Adipose tissue (tissue), 3 donors: ENCODE measurements around the gene RALGAPA2. TPM values are rescaled to one million over a fixed set of nuclear protein-coding genes. Genes with fewer than 3 reads are reported as not detected.

Experiments used
- H3K27ac ChIP-seq: one replicate; pipeline ENCODE4 v1.5.1; 2013; ENCODE audit warnings: low read depth, low read length
- WGBS, 3 donors: extraction: QIAGEN DNeasy Blood & Tissue Kit; methylation state at CpG; one replicate each; pipeline ENCODE4 v1.1.7; 2013; 5-methylcytosine and 5-hydroxymethylcytosine counted together
- polyA plus RNA-seq, 3 donors: library from polyadenylated mRNA; stranded (reverse); fragments of 200-250 nt; gene quantifications; one replicate each; pipeline ENCODE4 v1.2.3, GENCODE V29; 2013
- donor health status: healthy with polysubstance abuse.
- donor health status: Bipolar disorder and iron deficiency.
- donor health status: healthy.

Gene RALGAPA2
- polyA plus RNA-seq, 3 donors, result 12.3 to 21.7 (median 12.6) TPM

DNA sequence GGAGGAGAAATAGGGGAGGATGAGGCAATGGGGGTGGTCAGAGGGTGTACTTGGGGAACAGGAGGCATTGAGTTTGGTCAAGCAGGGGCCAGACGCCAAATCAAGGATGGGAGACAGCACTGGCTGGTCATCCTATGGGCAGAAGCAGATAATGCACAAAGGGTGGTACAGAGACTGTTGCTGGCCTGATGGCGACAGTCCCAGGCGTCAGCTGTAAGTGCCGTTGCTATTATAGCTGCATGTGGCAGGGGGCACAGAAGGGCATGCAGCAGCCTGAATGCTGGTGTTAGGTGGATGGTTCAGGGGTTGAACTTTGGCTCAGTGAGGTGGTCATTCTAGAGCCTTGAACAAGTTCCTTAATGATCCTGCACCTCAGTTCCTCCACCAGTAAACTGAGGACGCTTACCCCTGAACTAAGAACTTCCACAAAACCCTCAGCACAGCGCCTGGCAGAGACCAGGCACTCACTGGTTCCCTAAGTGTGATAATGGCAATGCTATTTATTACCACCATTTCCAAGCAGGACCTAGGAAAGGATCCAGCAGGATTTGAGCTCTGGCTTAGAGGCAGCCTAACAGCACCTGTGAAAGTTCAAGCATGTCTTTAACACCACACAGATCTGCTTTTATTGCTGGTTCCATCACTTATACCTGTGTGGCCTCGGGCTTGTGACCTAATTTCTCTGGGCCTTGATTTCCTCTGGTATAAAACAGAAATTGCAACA, 181.9 kb downstream of the RALGAPA2 start:
- H3K27ac ChIP-seq, result no peak overlapping the region
- WGBS, 3 donors, result 92 to 95% (median 92%) methylated on average over 7 of the region's 7 CpGs

GRCh38 chr20:20529597-20529996, 182.8 kb downstream of the RALGAPA2 start:
- H3K27ac ChIP-seq, result no peak overlapping the region
- WGBS, 3 donors, result 97 to 98% (median 97%) methylated on average over 4 of the region's 4 CpGs

- H3K27ac ChIP-seq, result no peak overlapping the region
- 63 to 80% (median 63%) methylated on average over 3 of the region's 3 CpGs for WGBS, 3 donors
These were observed 183.6 kb downstream of the RALGAPA2 start for GRCh38 chr20:20528861-20529260.

DNA sequence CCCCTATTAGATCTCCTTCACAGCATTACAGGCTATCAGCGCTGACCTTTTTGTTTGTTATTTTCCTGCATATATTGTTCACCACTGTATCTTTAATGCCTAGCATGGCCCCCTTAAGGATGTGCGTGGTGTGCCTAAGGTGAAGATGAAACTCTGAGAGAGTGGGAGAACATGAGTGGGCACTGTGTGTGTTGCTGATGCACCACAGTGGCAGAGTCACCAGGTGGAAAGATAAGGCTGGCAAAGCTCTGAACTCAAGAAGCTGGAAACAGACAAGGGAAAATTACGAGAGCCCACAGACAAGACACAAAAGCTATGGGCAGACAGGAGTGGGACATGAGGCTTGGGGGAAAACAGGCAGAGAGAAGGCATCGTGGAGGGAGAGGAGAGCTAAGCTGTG, 184.8 kb downstream of the RALGAPA2 start:
- WGBS, 3 donors, result 98 to 100% (median 99%) methylated on average over 4 of the region's 4 CpGs
- H3K27ac ChIP-seq, result no peak overlapping the region

DNA sequence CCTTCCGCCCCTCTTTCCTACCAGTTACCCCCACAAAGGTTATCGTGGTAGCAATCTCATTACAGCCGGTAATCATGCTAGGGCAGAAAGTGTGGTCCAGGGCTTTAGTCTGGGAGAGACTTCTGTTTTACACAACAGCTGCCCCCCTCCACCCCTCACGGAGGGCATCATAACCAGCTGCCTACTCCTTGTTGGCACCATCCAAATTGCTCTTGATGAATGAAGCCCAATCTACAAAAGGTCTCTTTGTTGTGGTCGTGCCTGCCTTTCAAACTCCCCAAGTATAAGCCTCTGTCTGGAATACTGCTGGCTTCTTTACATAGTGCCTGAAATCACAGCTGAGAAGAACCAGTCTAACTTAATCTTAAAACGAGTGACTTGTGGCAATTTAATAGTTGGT, 186.7 kb downstream of the RALGAPA2 start:
- 85 to 93% (median 90%) methylated on average over 6 of the region's 6 CpGs for WGBS, 3 donors
- H3K27ac ChIP-seq, result no peak overlapping the region

DNA sequence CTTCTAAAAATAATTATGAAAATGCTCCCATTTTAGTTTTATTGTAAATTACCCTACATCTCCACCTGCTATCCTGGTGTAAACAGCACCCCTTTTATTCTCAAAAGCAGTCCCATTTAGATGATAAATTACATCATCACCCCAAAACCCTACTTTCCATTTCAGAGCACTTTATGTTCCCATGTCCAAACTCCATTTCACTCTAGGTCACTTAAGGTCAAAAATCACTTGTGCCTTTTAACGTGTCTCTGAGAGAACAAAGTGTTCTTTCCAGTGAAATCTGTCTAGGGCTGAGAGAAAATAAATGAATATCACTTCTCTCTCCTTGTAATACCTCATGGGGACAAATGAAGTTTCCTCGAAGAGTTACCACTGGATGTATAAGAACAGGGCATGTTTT, 187.2 kb downstream of the RALGAPA2 start:
- 56 to 67% (median 56%) methylated on average over 2 of the region's 2 CpGs for WGBS, 3 donors
- no peak overlapping the region for H3K27ac ChIP-seq

DNA sequence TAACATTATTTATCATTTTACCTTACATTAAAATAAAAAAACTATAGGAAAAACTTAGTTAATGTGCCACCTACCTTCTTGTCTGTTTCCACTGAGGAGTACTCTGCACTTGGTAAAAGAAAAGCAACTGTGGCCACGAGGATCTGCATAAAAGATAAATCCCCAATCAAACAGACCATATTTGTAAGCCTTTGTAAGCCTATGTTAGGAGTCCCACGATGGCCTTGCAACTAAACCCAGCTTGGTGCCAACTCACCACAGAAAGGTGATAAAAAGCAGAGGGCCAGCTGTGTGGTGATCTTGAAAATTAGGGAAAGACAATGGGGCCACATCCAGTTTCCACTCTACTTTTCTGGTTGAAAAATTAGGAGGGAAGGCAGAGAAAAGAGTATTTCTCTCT, 187.7 kb downstream of the RALGAPA2 start:
- no peak overlapping the region for H3K27ac ChIP-seq
- 31 to 86% (median 85%) methylated on average over 2 of the region's 2 CpGs for WGBS, 3 donors

- WGBS, 3 donors, result 88 to 100% (median 97%) methylated on average over 1 of the region's 1 CpG
- no peak overlapping the region for H3K27ac ChIP-seq
These were observed 190.7 kb downstream of the RALGAPA2 start for GRCh38 chr20:20521736-20522135.

DNA sequence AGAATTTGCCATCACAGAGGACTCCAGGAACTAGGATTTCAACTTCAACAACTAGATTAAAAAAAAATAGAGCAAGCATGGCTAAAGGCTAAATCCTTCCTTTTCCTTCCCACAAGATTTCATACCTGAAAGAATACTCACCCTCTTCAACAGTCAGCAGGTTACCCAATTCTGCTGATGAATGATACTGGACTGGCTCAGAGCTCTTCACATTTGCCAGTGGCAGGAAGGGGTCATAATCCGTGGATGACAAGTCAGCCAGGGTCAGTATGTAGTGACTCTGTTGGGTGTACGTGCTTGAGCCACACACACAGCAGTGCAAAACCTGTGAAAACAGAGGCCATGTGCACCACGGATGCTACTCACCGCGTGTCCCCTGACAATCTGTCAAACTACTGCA, 191.7 kb downstream of the RALGAPA2 start:
- WGBS, 3 donors, result 92 to 99% (median 95%) methylated on average over 5 of the region's 5 CpGs
- H3K27ac ChIP-seq, result no peak overlapping the region

DNA sequence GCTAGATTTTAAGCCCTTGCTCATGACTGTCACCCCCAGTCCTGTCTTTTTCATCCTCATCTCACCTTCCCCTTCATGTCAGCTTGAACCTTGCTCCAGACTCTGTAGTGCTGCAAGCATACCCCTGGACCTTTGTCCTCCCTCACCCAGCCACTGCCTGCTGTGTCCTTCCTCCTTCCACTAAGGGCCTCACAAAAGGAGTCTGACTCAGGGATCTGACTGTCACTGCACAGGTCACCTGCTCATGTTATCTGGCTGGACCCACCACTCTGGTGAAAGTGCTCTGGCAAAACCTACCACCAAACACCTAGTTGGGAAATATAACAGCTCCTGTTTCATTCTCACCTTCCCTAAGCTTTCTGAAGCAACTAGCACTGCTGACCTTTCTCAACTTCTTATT, 193.2 kb downstream of the RALGAPA2 start:
- H3K27ac ChIP-seq, result no peak overlapping the region

DNA sequence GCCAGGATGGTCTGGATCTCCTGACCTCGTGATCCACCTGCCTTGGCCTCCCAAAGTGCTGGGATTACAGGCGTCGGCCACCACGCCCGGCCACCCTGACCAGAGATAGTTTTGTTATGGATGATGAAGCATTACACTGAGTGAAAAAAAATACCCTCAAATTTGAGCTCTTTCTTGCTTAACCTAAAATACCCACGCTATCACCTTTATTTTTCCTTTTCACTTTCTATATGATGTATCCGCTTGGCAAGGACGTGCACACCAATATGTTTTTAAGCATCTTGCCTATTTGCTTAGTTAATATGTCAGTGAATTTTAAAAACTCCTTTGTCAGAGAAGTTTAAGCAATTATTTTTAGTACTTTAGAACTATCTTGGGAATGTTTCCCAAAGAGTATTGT, 194.2 kb downstream of the RALGAPA2 start:
- 90 to 97% (median 94%) methylated on average over 8 of the region's 8 CpGs for WGBS, 3 donors
- no peak overlapping the region for H3K27ac ChIP-seq

DNA sequence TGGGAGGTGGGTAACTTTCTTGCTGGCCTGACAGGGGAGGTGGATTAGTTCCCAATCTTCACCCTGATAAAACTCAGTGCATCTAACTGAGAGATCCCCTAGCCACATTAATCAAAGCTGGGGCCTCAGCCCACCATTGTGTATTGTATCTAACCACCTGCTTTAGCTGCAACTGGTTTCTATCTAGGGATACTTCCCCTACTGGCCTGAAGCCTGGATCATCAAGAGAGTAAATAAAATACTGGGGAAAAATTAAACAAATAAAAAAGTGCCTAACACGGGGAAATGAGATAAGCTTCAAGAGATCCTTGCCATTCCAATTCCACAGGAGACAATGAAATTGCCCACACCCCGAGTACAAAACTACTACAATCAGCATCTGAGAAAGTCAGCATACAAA, 195.1 kb downstream of the RALGAPA2 start:
- 19 to 88% (median 71%) methylated on average over 2 of the region's 2 CpGs for WGBS, 3 donors
- no peak overlapping the region for H3K27ac ChIP-seq

DNA sequence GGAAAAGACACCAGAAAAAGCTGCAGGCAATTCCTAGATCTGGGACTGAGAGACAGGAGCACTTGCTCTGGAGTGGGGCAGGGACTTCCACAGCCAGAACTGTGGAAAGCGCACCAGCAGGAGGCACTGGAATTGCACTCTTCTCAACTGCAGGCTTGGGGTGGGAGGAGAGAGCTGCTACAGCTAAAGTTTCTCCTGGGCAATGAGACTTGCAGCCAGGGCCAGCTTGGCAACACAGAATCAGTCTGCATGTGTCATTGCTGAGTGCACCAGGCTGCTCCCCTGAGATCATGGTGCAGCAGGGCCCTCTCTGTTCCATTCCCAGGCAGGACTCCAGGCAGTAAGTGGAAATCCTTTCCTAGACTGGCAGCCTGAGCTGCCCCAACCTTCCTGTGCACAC, 198.7 kb downstream of the RALGAPA2 start:
- H3K27ac ChIP-seq, result no peak overlapping the region
- 100% methylated on average over 1 of the region's 1 CpG for WGBS, 3 donors

DNA sequence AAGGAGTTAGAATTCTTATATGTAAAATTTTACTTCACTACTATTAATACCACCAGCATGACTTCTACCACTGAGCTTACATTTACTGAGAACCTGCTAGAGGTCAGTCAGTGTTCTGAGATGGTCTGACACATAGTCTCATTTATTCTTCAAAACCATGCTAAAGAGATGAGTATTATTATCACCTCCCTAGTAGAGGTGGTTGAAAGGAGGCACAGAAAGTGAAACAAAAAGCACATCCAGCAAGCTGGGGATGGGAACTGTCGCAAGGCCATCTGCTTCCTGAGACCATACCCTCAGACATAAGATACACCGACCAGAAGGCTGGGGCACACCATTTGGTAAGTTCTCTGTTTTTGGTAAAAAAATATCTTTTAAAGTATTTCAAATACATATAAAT, 206.9 kb downstream of the RALGAPA2 start:
- 45 to 98% (median 64%) methylated on average over 2 of the region's 2 CpGs for WGBS, 3 donors
- no peak overlapping the region for H3K27ac ChIP-seq

- H3K27ac ChIP-seq, result no peak overlapping the region
- WGBS, 3 donors, result 87 to 96% (median 93%) methylated on average over 7 of the region's 7 CpGs
These were observed 208.5 kb downstream of the RALGAPA2 start for GRCh38 chr20:20503777-20504530.

DNA sequence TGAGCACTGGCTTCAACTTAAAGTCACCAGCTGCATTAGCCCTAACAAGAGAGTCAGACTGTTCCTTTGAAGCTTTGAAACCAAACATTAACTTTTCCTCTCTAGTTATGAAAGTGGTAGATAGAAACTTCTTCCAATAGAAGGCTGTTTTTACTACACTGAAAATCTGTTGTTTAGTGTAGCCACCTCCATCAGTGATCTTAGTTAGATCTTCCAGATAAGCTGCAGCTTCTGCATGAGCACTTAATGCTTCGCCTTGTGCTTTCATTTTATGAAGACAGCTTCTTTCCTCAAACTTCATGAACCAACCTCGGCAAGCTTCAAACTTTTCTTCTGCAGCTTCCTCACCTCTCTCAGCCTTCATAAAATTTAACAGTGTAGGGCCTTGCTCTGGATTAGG, 211.3 kb downstream of the RALGAPA2 start:
- 80 to 99% (median 89%) methylated on average over 2 of the region's 2 CpGs for WGBS, 3 donors
- H3K27ac ChIP-seq, result no peak overlapping the region

GRCh38 chr20:20500312-20500711, 212.1 kb downstream of the RALGAPA2 start:
- WGBS, 3 donors, result 78 to 90% (median 84%) methylated on average over 1 of the region's 1 CpG
- H3K27ac ChIP-seq, result no peak overlapping the region

DNA sequence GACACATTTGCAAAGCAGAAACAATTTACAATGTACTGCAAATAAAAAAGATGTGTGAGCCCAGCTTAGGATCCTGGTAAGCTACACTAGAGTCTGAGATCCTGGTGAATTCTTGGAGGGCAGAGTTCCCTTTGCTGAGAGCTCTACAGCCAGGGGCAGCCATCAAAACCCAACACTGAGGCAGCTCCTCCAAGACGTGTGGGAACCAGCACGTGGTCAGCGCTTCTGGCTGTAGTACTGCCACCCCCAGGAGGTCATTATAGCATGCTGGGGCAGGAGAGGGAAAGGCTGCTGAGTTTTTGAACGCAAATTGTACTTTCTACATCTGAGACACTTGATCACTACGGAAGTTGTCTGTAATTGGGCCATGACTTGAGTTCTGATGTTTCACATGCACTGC, 213.0 kb downstream of the RALGAPA2 start:
- 85 to 98% (median 91%) methylated on average over 5 of the region's 5 CpGs for WGBS, 3 donors

DNA sequence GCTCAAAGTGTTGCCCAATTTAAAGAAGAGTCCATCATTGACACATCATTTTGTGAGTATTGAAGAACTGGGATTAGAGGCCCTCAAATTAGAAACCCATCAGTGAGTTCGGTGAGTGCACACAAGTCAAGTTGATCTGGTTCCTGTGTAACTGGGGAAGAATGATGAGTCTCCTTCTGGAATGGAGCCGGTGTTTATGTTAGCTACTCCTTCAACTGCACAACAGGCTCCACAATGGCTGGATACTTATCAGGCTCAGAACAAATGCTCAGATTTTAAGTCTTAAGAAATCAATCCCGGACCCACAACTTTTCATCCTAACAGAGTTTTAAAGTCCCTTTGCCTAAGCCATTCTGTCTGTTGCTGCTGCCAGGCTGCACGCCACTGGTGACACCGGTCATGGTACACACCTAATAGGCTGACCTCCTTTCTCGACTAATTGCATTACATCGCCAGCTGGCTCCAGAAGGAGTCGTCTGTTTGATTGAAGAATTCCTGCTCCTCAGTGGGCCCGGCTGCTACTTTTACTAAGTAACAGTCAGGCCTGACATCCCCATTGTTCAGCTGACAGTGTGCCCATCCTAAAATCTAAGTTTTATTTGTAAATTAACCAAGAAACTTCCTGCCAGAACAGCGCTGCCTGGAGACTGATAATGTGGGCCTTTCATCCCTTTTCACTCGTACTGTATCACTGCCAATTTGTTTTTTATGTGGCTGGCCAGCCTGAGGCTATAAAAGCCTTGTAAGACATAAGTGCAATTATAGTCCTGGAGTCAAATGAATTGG, 214.2 kb downstream of the RALGAPA2 start:
- no peak overlapping the region for H3K27ac ChIP-seq
- WGBS, 3 donors, result 71 to 74% (median 72%) methylated on average over 11 of the region's 11 CpGs

More for the DNA sequence above, 213.0 kb downstream of the RALGAPA2 start:
- no peak overlapping the region for H3K27ac ChIP-seq
